Measurements from ENCODE around the gene JHY. TPM values are rescaled to one million over a fixed set of nuclear protein-coding genes. Genes with fewer than 3 reads are reported as not detected.

JHY gene
- total and polyA plus RNA-seq, 2 of the 8 experiments (the other 6 are each of a cell fraction or from before 2014, with no cell fraction given) = 0.29 to 0.91 TPM

- TF ChIP-seq CHD7 (IDR thresholded peaks at IDR 0.05; ENCODE audit: insufficient replicate concordance, low read length) (no peak), RFX5 (IDR thresholded peaks at IDR 0.05; ENCODE audit: borderline replicate concordance, low read depth, low read length) (no peak), GTF2F1 (IDR thresholded peaks at IDR 0.05; ENCODE audit: borderline replicate concordance, low read depth, low read length) (no peak), RAD21 (IDR thresholded peaks at IDR 0.05 in 1 of 2, conservative IDR thresholded peaks at IDR 0.05 in 1 of 2; ENCODE audit: low read depth in 2 of 2, low read length in 2 of 2) (no peak), CREB1 (IDR thresholded peaks at IDR 0.05) (no peak), SIX5 (IDR thresholded peaks at IDR 0.05; ENCODE audit: low read depth, low read length) (no peak), NANOG (IDR thresholded peaks at IDR 0.05; ENCODE audit: insufficient read depth, low read depth, low read length, poor library complexity, severe bottlenecking) (no peak), MAFK (IDR thresholded peaks at IDR 0.05; ENCODE audit: low read depth, low read length) (no peak), EP300 (IDR thresholded peaks at IDR 0.05; ENCODE audit: borderline replicate concordance in 1 of 2, low read depth in 2 of 2, low read length in 2 of 2) (no peak)
Observed at GRCh38 chr11:122882857-122883645, 492 bp downstream of the JHY start (continued).

All from H1 (cell line).